BLaER1 treated with 17β-estradiol and CSF1 and Interleukin-3, amounts not matched to agents 10 nM and 100 nM (cell line): ENCODE results near the gene TGIF2LX.
"Not testable (repeated sequence)": the region's sequence is repeated elsewhere in the genome, so short reads cannot be mapped to it uniquely, and the experiment has no call there.

Source experiments
- H3K27ac ChIP-seq, 11 experiments: shearing (Covaris generic); formaldehyde crosslinking; 2 replicates each; pipeline ENCODE4 v1.8.1; 2022
- H3K27me3 ChIP-seq, 11 experiments: shearing (Covaris generic); formaldehyde crosslinking; 2 replicates each; pipeline ENCODE4 v1.8.1; 2022
- H3K36me3 ChIP-seq, 11 experiments: shearing (Covaris generic); formaldehyde crosslinking; 2 replicates each; pipeline ENCODE4 v1.8.1; 2022
- H3K4me1 ChIP-seq, 10 experiments: shearing (Covaris generic); formaldehyde crosslinking; 2 replicates each; pipeline ENCODE4 v1.8.1; 2022
- H3K4me2 ChIP-seq, 11 experiments: shearing (Covaris generic); formaldehyde crosslinking; 2 replicates each; pipeline ENCODE4 v1.8.1; 2022
- H3K4me3 ChIP-seq, 10 experiments: shearing (Covaris generic); formaldehyde crosslinking; 2 replicates each; pipeline ENCODE4 v1.8.1; 2022
- H3K9ac ChIP-seq, 11 experiments: shearing (Covaris generic); formaldehyde crosslinking; 2 replicates each; pipeline ENCODE4 v1.8.1; 2022
- H3K9me3 ChIP-seq, 11 experiments: shearing (Covaris generic); formaldehyde crosslinking; replicated peaks in 1 of 11; 2 replicates each; pipeline ENCODE4 v1.8.1; 2022
- H4K20me1 ChIP-seq, 11 experiments: shearing (Covaris generic); formaldehyde crosslinking; 2 replicates each; pipeline ENCODE4 v1.8.1; 2022

TGIF2LX gene

DNA sequence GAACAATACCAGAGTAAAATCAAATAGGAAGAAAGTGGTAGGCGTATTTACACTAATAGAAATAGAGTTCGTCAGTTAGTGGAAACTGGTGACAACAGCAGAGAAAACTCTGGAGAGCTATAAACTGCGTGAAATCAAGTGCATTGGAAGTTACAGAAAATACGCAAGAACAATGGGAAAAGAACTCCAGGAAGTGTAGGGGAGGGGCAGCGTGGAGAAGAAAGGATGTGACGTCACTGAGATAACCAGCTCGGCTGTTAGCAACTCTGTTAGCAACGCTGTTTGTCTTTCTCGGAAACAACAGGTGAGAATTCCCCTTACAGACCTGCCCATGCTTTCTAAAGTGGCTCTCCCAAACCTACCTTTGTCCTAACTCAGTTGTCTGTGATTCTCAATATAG, at the start of gene TGIF2LX:
Gene TGIF2LX (plus strand): TSS at position 244 of the 400 bp plus-strand sequence. CDS start 178 bp downstream, outside the sequence.
- not testable (repeated sequence) for H3K36me3 ChIP-seq, H3K27ac ChIP-seq, H4K20me1 ChIP-seq, H3K9me3 ChIP-seq, H3K4me2 ChIP-seq, H3K9ac ChIP-seq, H3K4me1 ChIP-seq, H3K4me3 ChIP-seq
- peaks cover 0 to 21% (median 14%) of the 10 kb centered on the region in 11 experiments; a peak in 14 of 22 replicates for H3K27me3 ChIP-seq

DNA sequence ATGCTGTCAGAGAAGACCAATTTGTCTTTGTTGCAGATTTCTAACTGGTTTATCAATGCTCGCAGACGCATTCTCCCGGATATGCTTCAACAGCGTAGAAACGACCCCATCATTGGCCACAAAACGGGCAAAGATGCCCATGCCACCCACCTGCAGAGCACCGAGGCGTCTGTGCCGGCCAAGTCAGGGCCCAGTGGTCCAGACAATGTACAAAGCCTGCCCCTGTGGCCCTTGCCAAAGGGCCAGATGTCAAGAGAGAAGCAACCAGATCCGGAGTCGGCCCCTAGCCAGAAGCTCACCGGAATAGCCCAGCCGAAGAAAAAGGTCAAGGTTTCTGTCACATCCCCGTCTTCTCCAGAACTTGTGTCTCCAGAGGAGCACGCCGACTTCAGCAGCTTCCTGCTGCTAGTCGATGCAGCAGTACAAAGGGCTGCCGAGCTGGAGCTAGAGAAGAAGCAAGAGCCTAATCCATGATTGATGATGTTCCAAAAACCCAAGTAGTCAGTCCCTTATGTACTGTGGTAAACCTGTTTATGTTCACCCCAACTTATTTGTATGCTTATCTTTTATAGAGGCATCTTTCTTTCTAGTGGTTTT, 728 bp downstream of the TGIF2LX start:
- H3K4me2 ChIP-seq, H4K20me1 ChIP-seq, H3K36me3 ChIP-seq, H3K4me1 ChIP-seq, H3K4me3 ChIP-seq, H3K9ac ChIP-seq, H3K27ac ChIP-seq, H3K9me3 ChIP-seq: not testable (repeated sequence)
- peaks cover 0 to 21% (median 14%) of the 10 kb centered on the region in 11 experiments; a peak in 14 of 22 replicates for H3K27me3 ChIP-seq

DNA sequence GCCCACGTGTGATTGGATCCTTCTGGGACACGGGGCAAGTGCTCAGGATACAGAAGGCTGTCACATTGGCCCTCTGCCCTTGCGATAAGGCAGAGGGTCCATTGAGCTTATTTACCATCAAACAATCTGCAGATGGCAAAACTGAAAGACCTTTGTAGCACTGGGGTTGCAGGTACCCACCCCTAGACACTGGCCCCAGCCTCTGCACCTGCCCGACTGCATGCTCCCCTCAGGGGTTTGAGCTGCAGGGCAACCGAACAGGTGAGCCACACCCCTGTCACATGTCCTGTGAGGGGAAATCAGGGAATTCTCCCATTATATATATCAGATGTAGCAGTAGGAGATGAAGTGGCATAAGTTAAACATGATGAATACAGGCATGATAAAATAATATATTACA, 21.4 kb downstream of the TGIF2LX start:
- not testable (repeated sequence) for H3K9me3 ChIP-seq, H3K4me2 ChIP-seq, H3K4me1 ChIP-seq, H3K27ac ChIP-seq, H3K9ac ChIP-seq, H3K36me3 ChIP-seq, H3K4me3 ChIP-seq, H4K20me1 ChIP-seq
- H3K27me3 ChIP-seq: peaks cover 0 to 39% (median 12%) of the 10 kb centered on the region in 11 experiments; a peak in 17 of 22 replicates

DNA sequence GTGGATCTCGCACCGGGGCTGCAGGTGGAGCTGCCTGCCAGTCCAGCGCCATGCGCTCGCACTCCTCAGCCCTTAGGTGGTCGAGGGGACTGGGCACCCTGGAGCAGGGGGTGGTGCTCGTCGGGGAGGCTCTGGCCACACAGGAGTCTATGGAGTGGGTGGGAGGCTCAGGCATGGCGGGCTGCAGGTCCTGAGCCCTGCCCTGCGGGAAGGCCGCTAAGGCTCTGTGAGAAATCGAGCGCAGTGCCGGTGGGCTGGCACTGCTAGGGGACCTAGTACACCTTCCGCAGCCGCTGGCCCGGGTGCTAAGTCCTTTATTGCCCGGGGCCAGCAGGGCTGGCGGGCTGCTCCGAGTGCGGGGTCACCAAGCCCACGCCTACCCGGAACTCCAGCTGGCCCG, 43.9 kb downstream of the TGIF2LX start:
- not testable (repeated sequence) for H3K9ac ChIP-seq, H3K27me3 ChIP-seq, H3K27ac ChIP-seq, H3K4me2 ChIP-seq, H3K36me3 ChIP-seq, H3K4me3 ChIP-seq, H4K20me1 ChIP-seq, H3K4me1 ChIP-seq
- H3K9me3 ChIP-seq: peaks cover 0 to 16% (median 3%) of the 10 kb centered on the region in 11 experiments; a peak in 8 of 22 replicates
